CD4-positive, alpha-beta T cell treated with Interleukin-17A for 1 hour (primary cell): ENCODE measurements around the gene ADGRB2.
A peak's percentile ranks its signal among the peaks of the same experiment; 100 is the strongest.
"Not testable (repeated sequence)": the region's sequence is repeated elsewhere in the genome, so short reads cannot be mapped to it uniquely, and the experiment has no call there.

ENCODE experiments used
- DNase-seq: peaks from one replicate; pipeline ENCODE4 v3.0.0-alpha.2; 2020

ADGRB2 gene

DNA sequence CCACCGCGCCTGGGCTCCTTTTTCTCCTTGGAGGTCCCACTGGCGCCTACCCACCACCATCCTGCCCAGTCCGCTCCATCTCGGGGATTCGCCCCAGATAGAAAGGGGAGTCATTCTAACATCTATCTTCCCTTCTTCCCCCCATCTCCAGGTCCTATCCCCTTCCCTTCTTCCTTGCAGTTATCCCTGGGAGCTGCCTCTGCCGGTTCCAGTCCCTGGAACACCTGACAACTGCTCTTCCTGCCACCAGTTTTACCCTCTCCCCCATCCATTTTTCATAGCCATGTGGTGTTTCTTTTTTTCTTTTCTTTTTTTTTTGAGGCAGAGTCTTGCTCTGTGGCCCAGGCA, 48.3 kb downstream of the ADGRB2 start:
- no peak for DNase-seq

DNA sequence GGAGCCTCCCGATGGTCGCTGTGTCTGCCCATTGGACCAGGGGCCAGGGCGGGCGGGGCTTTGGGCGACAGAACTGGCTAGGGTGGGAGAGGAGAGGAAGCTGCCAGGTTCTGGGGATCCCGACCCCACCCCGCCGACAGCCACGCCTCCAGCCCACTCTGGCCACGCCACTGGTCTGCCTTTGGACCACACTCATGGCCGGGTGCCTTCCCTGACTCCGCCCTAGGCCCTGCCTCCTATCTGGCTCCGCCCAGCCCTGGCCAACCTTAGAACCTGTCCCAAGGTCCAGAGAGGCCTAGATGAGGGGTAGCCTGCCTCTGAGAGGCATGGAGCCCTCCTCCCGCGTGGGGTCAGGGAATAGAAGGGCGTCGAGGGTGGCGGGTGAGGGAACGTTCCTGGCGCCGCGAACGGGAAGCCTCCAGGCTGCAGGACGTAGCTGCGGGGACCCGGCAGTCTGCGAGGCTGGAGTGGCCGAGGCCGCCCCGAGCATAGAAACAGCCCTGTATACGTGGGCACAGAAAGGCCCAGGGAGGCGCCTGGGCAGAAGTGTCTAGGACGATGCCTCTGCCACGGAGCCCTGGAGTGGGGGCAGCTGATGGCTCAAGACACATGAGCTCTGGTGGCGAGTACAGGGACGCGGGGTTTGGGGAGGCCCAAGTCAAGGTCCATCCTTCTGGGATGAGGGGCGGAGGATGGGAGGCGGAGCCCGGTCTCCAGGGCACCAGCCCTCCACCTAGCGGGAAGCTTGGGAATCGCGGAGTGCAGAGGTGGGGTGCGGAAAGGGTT, 48.9 kb downstream of the ADGRB2 start:
- peak; percentile 18 for DNase-seq

DNA sequence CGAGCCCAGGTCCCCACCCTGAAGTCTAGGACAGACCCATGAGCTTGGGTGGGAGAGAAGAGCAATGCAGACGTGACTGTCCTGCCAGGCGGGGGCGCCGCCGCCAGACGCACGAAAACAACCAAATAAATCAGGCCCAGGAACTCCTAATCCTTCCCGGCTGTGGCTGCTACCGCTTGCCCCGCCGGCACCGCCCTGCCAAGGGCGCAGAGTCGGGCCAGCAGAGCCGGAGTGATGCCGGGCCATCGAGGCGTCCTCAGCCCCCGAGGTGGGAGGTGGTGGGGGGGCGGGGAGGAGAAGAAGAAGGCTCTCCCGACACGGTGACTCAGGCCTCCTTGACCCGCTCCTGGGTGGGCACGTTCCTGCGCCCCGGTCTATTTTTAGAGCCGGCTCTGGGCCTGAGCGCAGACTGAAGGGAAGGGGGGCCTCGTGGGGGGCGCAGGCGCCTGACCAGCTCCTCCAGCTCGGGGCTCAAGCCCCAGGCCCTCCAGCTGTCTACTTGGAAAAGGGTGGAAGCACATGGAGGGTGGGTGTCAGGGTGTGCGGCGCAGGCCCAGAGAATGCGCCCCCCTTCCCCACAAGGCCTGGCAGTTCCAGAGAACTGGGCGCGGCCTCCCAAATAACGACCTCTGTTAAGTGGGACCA, 49.6 kb downstream of the ADGRB2 start:
- peak; percentile 26 for DNase-seq

DNA sequence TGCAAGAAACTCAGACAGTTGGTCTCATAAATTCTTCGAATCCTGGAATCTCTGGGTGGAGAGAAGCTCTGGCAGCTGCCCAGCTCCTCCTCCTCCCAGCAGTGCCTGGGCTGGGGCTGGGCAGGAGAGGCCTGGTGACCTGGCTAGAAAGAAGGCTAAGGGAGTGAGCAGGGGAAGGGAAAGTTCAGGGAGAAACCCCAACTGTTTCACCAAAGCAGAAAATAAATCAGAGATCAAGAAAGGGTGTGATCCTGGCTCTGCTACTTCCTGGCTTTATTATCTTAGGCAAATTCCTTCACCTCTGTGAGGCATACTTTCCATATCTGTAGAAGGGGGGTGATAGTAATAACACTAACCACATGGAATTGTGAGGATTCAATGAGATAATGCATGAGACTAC, 51.5 kb downstream of the ADGRB2 start:
- no peak for DNase-seq

DNA sequence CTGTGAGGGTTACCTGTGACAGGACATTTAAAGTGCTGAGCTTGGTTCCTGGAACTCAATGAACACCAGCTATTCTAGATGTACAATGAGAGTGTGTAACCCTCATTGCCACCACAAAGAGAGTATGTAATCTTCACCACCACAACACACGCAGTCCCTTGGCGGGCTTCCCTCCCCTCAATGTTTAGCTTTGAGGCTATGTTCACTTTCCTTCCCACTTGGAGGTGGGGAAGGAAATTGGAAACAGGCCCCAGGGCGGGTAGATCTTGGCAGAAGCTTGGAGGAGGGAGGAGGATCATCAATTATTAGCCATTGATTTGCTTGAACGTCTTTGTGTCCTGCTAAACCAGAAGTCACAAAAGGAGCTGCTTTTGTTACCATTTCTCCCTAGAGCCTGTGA, 52.1 kb downstream of the ADGRB2 start:
- DNase-seq = no peak

DNA sequence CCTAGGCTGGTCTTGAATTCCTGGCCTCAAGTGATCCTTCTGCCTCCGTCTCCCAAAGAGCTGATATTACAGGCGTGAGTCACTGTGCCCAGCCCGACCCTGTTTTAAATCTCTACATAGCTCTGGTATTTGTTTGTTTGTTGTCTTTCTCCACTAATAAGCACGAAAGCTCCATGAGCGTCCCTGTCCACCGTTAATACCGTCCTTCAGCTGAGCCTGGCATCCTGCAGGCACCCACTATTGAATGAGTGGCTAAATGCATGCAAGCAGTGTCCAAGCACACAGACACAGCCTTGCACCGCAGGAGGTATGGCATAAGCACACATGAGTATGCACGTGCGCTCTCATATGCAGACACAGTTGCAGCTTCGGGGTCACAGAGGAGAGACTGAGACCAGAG, 55.8 kb downstream of the ADGRB2 start:
- DNase-seq = no peak

DNA sequence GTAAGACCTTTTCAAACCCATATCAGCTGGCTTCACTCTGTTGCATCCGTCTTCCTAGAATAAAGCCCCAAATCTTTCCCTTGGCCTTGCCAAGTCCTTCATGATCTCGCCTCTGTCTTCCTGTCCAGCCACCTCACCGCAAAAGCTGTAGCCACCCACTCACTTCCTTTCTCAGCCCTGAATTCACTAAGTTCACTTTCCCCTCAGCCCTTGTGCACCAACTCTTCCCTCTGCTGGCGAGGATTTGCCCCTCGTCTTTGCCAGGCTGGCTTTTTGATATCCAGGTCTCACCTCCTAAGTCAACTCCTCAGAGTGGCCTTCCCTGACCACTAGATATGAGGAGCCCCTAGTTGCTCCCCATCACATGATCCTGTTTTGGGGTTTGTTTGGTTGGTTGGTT, 56.4 kb downstream of the ADGRB2 start:
- DNase-seq = no peak

DNA sequence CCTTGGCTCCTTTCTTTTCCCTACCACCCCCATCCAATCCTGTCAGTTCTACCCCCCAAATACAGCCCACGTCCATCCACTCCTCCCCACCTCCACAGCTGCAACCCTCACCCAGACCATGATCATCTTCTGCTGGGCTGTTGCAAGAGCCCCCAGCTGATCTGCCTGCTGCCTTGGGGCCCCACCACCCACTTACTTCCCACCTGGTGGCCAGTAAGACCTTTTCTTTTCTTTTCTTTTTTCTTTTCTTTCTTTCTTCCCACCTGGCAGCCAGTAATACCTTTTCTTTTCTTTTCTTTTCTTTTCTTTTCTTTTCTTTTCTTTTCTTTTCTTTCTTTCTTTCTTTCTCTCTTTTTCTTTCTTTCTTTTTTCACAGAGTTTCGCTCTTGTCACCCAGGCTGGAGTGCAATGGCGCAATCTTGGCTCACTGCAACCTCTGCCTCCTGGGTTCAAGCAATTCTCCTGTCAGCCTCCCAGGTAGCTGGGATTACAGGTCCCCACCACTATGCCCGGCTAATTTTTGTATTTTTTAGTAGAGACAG, 57.0 kb downstream of the ADGRB2 start:
- not testable (repeated sequence) for DNase-seq

DNA sequence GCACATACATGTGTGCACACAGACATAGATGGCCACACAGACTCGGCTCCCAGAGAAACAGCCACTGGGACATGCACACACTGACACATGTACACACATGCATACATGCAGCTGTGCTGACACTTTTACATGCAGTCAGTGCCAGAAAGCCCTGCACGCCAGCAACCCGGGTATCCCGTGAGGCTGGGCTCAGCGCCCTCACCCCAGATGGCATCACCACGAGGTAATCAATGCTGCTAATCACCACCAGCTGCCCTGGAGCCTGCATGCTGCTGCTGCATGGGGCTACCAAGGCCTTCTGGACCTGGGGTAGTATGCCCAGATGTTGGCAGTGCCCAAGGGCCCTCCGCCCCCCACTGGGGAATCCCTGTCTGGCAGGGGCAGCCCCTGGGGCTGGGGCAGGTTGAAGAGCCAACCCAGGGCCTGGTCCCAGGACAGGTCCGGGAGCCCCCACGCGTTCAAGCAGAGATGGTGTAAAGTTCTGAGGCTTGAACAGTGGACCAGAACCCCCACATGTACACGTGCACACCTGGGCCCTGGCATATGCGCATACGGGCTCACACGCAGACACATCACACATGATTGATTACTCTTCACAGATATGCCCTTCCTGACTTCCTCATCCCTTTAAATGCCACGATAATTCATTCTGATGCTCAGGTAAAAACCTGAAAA, 57.6 kb downstream of the ADGRB2 start:
- DNase-seq = no peak

DNA sequence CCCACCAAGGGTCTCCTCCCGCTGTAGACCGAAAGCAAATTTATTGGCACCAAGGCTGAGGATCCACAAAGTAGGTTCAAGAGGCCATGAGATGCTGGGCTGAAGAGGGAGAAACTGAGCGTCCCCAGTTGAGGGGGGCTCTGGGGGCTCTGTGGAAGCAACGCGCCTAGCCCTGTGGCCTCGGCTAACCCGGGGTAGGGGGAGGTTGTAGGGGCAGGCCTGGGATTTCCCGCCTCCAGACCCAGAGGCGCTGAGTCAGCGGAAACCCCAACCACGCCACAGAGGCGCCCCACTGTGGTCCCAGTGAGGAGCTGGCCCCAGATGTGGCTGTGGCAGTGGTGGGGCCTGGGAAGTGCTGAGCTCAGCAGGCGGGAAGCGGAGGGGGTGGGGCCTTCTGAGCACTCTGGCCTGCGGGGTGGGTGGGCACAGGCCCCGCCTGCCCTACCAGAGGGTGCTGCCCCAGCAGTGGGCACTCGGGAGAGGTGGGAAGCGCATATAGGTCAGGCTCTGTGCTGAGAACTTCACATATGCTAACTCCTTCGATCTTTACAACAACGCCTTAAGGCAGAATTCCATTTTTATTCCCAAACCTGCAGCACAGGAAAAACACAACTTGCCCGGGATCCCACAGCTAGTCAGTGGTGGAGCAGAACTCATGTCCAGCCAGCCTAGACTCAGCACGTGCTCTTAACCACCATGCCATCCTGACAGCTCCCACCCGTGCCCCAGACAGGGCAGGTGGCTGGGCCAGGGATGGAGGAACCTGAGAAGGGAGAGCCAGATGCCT, 58.9 kb downstream of the ADGRB2 start:
- peak; percentile 64 for DNase-seq

DNA sequence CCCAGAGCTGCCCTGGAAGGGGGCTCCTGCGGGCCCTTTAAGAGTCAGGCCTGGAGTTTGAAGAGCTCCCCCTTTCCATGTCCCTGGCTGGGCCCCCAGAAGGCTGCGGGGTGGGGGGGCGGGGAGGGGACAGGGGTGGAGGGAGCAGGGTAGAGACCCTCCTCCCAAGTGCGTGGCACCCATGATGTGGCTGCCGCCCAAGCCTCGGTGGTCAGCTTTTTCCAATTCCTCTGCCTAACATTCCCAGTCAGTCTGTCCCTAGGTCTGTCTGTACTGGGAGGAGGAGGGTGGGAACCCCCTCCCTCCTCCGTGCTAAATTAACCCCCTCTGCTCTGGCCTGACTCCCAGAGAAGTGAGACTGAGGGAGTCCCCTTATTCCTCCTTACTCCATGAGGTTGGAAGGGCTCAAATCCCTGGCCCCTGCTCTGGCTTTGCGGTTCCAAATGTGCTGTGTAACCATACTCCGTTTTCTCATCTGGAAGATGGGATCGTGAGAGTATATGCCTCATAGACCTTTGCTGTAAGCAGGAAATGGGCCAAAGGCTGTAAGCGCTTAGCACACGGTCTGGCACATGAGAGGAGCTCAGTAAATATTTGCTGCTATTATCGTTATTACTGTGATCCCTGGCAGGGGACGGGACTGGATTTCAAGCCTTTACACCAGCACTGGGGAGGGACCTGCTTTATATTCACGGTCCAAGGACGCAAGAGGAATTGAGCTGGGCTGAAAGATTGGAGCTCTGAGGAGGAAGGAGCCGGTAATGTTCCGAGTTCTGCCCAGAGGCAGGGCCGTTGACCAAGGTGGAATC, 59.7 kb downstream of the ADGRB2 start:
- DNase-seq = no peak

DNA sequence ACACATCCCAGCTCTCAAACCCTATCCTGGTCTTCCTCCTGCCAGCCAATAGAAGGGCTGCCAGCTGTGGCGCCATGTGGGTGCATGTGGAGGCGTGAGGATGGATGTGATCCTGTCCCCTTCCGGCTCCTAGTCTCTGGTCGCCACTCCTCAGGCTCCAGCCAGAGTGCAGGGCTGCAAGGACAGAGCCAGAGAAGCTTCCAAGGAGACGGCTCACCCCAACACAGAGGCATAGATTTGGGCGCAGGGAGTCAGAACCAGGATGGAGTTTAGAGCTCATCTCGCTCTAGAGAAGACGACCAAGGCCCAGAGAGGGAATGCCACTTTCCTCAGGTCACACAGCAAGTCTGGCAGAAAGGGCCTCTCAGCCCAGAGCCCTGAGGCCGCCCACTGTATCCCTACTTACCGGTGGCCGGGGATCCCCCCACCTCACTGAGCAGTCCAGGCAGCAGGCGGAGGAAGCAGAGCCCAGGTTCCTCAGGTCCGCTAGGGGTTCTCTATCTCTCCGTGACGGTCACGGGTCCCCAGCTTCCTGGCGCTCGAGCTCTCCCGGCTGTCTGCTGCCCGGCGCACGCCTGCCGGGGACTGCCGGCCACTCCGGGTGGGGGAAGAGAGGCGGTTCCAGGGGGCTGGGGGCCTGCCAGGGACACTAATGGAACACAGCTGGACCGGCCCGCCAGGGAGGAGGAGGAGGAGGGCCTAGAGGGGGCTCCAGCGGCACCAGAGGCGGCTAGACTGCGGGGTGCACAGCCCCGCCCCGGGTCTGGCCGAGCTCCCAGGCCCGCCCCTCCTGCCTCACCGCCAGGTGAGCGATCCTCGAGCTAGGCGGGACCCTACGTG, 60.5 kb downstream of the ADGRB2 start, which contains the start of gene COL16A1:
TSS of gene COL16A1 (minus strand) at position 587 of the 840 bp plus-strand sequence. CDS start 1,824 bp downstream, outside the sequence.
- DNase-seq = no peak

DNA sequence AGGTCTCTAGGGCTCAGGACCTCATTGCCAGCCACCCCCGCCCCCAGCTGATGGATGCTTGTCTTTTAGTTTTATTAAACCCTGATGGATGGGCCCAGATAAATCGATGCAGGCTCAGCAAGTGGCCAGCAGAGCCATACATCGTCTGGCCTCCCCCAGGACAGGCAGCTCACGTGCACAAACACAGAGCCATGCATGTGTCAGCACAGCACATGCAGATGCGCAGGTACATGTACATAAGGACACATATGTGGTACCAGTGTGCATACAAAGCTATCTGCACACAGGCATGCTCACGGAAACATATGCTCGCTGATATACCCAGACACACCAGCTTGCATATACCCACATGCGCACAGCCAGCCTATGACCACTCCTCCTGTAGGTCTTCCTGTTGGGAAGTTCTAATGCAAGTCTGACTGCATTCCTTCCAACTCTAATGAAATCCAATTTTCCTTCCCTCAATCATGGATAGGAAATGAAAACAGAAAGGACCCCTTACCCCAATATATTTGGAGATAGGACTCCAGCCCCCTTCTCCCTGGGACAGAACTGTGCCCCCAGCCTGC, 61.2 kb downstream of the ADGRB2 start:
- no peak for DNase-seq

DNA sequence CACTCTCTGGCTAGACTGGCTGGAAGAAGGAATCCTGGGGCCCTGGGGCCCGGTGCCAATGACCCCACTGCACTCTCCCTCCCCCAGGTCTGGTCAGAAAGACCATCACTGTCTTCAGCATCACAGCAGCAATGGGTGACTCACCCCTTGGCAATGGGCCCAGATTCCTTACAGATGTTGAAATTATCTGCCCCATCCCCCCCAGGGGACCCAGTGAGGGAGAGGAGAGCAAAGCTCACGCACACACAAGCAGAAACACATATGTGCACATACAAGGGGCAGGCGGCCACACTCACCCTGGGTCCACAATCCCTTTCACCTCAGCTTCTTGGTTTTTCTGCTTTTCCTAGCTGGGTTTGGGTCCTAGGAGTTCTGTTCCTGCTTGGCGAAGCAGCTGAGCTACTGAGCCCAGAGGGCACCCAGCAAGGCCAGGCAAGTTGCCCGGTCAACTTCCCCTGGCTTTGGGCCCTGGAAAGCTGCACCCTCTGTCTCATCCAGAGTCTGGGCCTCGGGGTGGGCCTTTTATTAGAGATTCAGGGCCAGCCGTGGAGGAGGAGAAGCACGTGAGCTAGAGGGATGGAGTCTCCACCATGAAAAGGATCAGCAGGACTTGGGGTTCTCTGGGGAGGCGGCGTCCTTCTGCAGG, 62.9 kb downstream of the ADGRB2 start:
- DNase-seq = no peak

DNA sequence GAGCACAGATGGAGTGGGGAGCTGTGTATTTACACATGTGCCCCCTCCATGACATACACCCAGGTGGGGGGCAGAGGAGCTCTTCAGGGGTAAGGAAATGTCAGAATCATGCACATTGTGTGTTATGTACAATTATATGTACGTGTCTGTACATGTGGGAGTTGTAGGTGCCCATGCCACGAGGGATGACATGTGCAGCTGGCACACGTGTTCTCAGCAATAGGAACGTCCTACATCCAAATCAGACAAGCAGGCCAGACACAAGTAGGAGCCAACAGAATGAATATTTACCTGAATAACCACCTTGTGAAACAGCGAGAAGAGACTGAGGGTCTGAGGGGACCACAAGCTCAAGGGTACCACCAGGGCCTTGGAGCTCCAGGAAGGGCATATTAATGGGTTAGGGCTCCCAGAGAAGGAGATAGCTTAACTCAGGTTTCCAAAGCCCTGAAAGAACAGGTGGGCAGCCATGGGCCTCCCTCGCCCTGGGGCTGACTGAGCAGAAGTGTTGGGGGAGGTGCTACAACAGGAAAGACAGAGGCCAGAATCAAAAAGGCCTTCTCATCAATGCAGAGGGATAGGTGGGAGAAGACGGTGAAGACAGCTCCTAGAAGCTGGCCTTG, 63.6 kb downstream of the ADGRB2 start:
- no peak for DNase-seq

DNA sequence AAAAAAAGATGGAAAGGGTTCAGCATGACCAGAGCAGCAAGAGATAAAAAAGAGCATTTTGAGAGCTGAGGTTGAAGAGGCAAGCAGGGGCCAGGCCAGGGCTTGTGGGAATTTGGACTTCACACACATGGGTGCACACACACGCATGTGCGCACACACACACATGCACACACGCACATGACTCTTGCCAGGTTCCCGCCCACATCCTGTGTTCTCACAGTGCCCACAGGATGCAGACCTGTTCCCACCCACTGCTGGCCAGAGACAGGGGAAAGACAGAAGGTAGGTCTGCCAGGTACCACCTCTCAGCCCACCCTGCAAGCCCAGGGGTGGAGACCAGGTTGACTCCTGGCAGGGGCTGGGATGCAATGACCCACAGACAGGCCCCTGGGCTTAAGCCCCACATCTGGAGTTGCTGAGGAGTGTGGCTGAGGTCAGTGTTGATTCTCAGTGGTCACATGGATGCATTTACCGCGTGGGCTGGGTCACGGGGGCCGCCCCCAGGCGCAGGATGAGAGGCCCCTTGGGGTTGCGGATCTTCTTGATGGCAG, 64.7 kb downstream of the ADGRB2 start:
- peak; percentile 43 for DNase-seq

DNA sequence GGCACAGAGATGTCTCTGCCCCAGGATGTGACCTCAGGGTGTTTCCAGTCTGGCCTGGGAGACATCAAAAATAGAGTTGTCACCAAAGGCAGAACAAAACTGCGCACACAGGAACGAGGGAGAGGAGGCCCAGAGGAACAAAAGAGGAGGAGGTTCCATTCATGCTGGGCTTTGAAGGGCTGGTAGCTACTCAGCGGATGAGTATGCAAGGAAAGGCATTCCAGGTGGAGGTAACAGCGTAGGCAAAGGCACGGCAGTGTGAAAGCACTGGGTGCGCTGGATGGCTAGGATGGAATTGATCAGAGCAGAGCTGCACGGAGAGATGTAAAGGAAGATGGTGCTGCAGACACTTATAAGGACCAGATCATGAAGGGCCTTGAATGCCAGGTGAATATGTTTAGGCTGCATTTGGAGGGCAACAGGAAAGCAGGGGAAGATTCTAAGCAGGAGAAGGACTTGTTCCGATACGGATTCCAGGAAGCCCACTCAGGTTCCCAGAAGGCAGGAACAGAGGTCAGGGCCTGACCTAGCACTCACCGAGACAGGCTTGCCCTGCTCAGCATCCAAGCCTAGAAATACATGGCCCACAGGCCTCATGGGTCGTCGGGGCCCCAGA, 66.7 kb downstream of the ADGRB2 start:
- no peak for DNase-seq

DNA sequence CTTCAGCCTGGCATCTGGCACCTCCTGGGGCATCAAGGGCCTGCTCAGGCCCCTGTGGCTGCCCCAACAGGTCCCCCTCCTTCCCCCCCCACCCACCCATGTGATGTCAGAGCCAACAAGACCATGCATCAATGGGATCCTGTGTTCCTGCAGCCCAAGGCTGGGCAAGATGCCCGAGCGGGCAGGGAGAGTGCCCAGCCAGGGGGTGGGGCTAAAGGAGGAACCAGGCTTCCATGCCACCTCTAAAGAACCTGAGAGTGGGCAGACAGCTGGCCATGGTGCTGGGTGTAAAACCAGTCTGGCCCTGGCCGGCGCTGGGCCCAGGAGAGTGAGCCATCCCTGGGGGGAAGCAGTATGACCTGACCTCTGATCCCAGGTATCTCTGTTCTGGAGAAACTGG, 67.9 kb downstream of the ADGRB2 start:
- DNase-seq = no peak

DNA sequence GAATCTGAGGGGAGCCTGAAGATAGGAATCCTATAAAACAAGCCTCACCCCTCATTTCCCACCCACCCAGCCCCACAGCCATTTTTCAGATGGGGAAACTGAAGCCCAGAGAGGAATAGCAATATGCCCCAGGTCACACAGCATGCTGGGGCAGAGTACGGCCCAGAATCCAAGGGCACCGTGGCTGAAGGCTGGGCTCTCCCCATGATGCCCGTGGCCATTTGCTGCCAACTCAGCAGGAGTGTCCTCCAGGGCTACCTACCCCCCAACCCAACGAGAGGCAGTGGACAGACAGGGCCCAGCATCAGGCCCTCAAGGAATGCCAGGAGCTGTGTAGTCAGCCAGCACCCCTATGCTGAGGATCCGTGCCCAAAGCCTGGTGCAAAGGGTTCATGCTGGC, 68.8 kb downstream of the ADGRB2 start:
- no peak for DNase-seq
